Measurements from ENCODE around the gene FGD5. TPM values are rescaled to one million over a fixed set of nuclear protein-coding genes. Genes with fewer than 3 reads are reported as not detected.

Gene FGD5
- polyA plus RNA-seq, 1 of the 3 experiments (the other 2 are of a cell fraction): not detected

GRCh38 chr3:14867936-14868570 is 49.3 kb downstream of the FGD5 start:
- POLR2A ChIA-PET: no interaction called here
- H3K4me2 ChIP-seq: no peak overlapping the region
- H3K9me2 ChIP-seq: no peaks in the 10 kb centered on the region
- no peak overlapping the region for H3K9ac ChIP-seq
- H3K79me2 ChIP-seq (ENCODE audit: insufficient read depth): no peaks in the 10 kb centered on the region
- WGBS (ENCODE audit: low lambda C conversion rate): 80% methylated on average over 8 of the region's 11 CpGs
- H4K20me1 ChIP-seq (ENCODE audit: insufficient read depth): no peaks in the 10 kb centered on the region
- H3K27ac ChIP-seq (ENCODE audit: low read depth in 2 of 2, low read length in 1 of 2): no peak overlapping the region
- no peaks in the 10 kb centered on the region for H3K36me3 ChIP-seq (replicated peaks in 1 of 2; ENCODE audit: control insufficient read depth in 1 of 2, insufficient read depth in 2 of 2, low read length in 1 of 2)
- H3F3A ChIP-seq (replicated peaks; ENCODE audit: insufficient read depth): no peaks in the 10 kb centered on the region
- H2AFZ ChIP-seq (ENCODE audit: low read depth): no peak overlapping the region
- no peaks in the 10 kb centered on the region; the same call in 1 of the 2 replicates for H3K27me3 ChIP-seq (ENCODE audit: insufficient read depth)
- DNase-seq: no peak
- CTCF ChIA-PET: interaction anchor here (0.7 kb wide), 1 partner anchor 53 kb away, joined by 3 read pairs; no protein-coding TSS in a partner anchor
- no peaks in the 10 kb centered on the region for H3K9me3 ChIP-seq
- H3K4me3 ChIP-seq (ENCODE audit: low read depth in 2 of 2, low read length in 1 of 2): no peak overlapping the region
- TF ChIP-seq TCF12 (IDR thresholded peaks at IDR 0.05) (no peak), YY1 (IDR thresholded peaks at IDR 0.05; ENCODE audit: low read depth) (no peak), NFIC (IDR thresholded peaks at IDR 0.05; ENCODE audit: borderline replicate concordance) (no peak), ZBTB33 (IDR thresholded peaks at IDR 0.05; ENCODE audit: borderline replicate concordance, low read depth) (no peak), TEAD4 (IDR thresholded peaks at IDR 0.05; ENCODE audit: borderline replicate concordance, insufficient read depth) (no peak), MAX (IDR thresholded peaks at IDR 0.05; ENCODE audit: low read depth) (no peak), POLR2AphosphoS5 (IDR thresholded peaks at IDR 0.05; ENCODE audit: low read depth, low read length) (no peak), MXI1 (IDR thresholded peaks at IDR 0.05; ENCODE audit: low read depth, low read length) (no peak), CHD2 (IDR thresholded peaks at IDR 0.05; ENCODE audit: low read length, partially characterized antibody) (no peak), PBX3 (IDR thresholded peaks at IDR 0.05) (no peak), SMC3 (IDR thresholded peaks at IDR 0.05; ENCODE audit: low read depth, low read length) (no peak), RFX5 (IDR thresholded peaks at IDR 0.05; ENCODE audit: low read length) (no peak), IRF3 (IDR thresholded peaks at IDR 0.05; ENCODE audit: low read depth, low read length) (no peak)
- H3K4me1 ChIP-seq (ENCODE audit: control insufficient read depth in 1 of 2, insufficient read depth in 2 of 2, low read depth in 1 of 2, low read length in 1 of 2): peaks cover 0 to 5% of the 10 kb centered on the region in 2 experiments; a peak in 1 of 4 replicates

All from SK-N-SH (cell line).